Left lung (tissue), 10 donors: ENCODE data around the gene DENND6A. TPM values are rescaled to one million over a fixed set of nuclear protein-coding genes. Genes with fewer than 3 reads are reported as not detected.

Source experiments
- ATAC-seq: fragments of 200-7000 bp; cut with Tn5 transposase; one replicate; pipeline ENCODE4 v1.9.1; 2020; ENCODE audit warnings: moderate library complexity
- DNase-seq, 4 donors: peaks; one replicate each; pipeline ENCODE4 v3.0.0-alpha.2; 2013 to 2020
- H3K27ac ChIP-seq, 2 donors: fragments of 200-600 bp; sonication (generic) in 1 of 2; one replicate each; pipeline versions ENCODE4 v1.5.0 to v1.8.0; 2020 to 2021
- H3K27me3 ChIP-seq, 2 donors: fragments of 200-600 bp; sonication (generic) in 1 of 2; one replicate each; pipeline versions ENCODE4 v1.5.0 to v1.8.0; 2020 to 2021
- H3K36me3 ChIP-seq, 2 donors: fragments of 200-600 bp; sonication (generic) in 1 of 2; one replicate each; pipeline versions ENCODE4 v1.5.0 to v1.8.0; 2020 to 2021
- H3K4me1 ChIP-seq, 2 donors: fragments of 200-600 bp; one replicate each; pipeline ENCODE4 v1.8.0; 2021
- H3K4me3 ChIP-seq, 2 donors: fragments of 200-600 bp; sonication (generic) in 1 of 2; one replicate each; pipeline versions ENCODE4 v1.5.0 to v1.8.0; 2020 to 2021; ENCODE audit warnings: mild to moderate bottlenecking in 1 of 2
- H3K9me3 ChIP-seq, 2 donors: fragments of 200-600 bp; sonication (generic) in 1 of 2; one replicate each; pipeline versions ENCODE4 v1.5.0 to v1.8.0; 2020 to 2021
- intact Hi-C, 2 donors: fragments of 100-400 bp; cut with DNase I; formaldehyde crosslinking; loops; one replicate each; pipeline versions ENCODE4 v1.11.2 to v1.14.2; 2022
- polyA plus RNA-seq, 6 donors: library from polyadenylated mRNA; unstranded; fragments of 120-200 nt; gene quantifications; one replicate each; pipeline ENCODE4 v1.2.1, GENCODE V29; 2013; ENCODE audit not compliant: insufficient read length in 6 of 6
- total RNA-seq, 2 donors: library from RNA; stranded (reverse); fragmentation: NEBNext Ultra II Directional; extraction: Animal tissue kit (Norgen Biotek cat#: 25700); gene quantifications; one replicate each; pipeline ENCODE4 v1.2.1, GENCODE V29; 2021
- TF ChIP-seq, protein P1 (sequence below), 2 donors: fragments of 200-600 bp; sonication (generic) in 1 of 2; IDR thresholded peaks; one replicate each; pipeline versions ENCODE4 v1.5.0 to v1.8.0; 2021; ENCODE audit warnings: antibody characterized with exemption in 2 of 2
- donor health status: DM: no; HTN: yes; CAD: no.
- donor health status: DM: no; HTN: no; CAD: no.

The DENND6A gene
- total and polyA plus RNA-seq, 8 donors, result 21.8 to 38.7 (median 31.6) TPM

DNA sequence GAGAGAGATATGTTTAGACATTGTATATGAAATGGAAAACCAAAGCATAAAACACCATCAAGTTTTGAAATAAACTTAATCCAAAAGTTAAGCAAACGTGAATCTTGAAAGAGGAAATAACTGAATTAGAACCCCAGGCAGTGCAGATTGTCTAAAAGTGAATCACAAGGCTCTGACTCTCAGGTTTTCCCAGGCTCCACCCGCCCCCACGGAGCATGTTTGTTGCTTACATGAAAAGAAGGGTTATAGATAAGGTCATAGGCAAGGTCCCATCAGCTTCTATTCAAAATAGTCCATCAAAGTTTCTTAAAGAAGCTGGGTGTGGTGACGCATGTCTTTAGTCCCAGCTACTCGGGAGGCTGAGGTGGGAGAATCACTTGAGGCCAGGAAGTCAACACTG is 34.2 kb upstream of the DENND6A start:
- intact Hi-C loops, result no loop called here
- Histone ChIP-seq H3K4me3 (no peak overlapping the region), H3K4me1 (peaks cover 0 to 7% of the 10 kb centered on the region in 2 donors), H3K9me3 (no peaks in the 10 kb centered on the region), H3K36me3 (no peaks in the 10 kb centered on the region), H3K27ac (no peak overlapping the region), H3K27me3 (peaks cover 8 to 9% of the 10 kb centered on the region in 2 donors)
- TF ChIP-seq, protein P1, sequence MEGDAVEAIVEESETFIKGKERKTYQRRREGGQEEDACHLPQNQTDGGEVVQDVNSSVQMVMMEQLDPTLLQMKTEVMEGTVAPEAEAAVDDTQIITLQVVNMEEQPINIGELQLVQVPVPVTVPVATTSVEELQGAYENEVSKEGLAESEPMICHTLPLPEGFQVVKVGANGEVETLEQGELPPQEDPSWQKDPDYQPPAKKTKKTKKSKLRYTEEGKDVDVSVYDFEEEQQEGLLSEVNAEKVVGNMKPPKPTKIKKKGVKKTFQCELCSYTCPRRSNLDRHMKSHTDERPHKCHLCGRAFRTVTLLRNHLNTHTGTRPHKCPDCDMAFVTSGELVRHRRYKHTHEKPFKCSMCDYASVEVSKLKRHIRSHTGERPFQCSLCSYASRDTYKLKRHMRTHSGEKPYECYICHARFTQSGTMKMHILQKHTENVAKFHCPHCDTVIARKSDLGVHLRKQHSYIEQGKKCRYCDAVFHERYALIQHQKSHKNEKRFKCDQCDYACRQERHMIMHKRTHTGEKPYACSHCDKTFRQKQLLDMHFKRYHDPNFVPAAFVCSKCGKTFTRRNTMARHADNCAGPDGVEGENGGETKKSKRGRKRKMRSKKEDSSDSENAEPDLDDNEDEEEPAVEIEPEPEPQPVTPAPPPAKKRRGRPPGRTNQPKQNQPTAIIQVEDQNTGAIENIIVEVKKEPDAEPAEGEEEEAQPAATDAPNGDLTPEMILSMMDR (IDR thresholded peaks at IDR 0.05), result no peak
- ATAC-seq (no peak), DNase-seq (no peak)

DNA sequence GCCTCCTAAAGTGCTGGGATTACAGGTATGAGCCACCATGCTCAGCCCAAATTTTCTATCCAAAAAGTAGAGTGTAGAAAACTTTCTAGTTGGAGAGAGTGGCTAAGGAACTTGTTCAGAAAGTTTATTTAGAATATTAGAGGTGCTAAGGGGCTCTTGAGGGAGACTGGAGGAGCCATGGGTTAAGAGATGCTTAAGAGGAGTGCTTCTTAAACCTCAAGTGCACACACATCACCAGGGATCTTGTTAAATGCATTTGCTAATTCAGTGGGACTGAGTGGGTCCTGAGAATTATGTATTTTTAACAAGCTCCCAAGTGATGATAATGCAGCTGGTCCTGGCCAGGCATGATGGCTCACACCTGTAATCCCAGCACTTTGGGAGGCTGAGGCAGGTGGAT is 33.5 kb upstream of the DENND6A start:
- Histone ChIP-seq H3K36me3 (no peaks in the 10 kb centered on the region), H3K27me3 (peaks cover 8 to 13% of the 10 kb centered on the region in 2 donors), H3K27ac (no peak overlapping the region), H3K4me1 (peaks cover 0 to 7% of the 10 kb centered on the region in 2 donors), H3K4me3 (no peak overlapping the region), H3K9me3 (no peaks in the 10 kb centered on the region)
- DNase-seq, result peak in 1 of 4 donors; percentile 19
- intact Hi-C loops, result no loop called here
- TF ChIP-seq, protein P1 (IDR thresholded peaks at IDR 0.05), result no peak
- peak; percentile 91 for ATAC-seq

DNA sequence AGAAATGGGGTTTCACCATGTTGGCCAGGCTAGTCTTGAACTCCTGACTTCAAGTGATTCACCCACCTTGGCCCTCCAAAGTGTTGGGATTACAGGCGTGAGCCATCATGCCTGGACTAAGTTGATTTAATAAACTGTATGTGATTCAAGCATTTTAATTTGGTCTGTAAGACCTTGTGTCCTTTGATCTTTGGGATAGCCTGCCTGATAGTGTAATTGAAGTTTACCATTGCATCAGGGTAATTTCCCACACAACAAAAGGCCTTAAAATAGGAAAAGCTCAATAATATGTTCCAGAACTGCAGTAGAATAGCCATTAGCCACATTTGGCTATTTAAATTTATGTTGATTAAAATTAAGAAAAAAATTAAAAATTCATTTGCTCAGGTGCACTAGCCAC is 25.2 kb upstream of the DENND6A start:
- TF ChIP-seq, protein P1 (IDR thresholded peaks at IDR 0.05), result no peak
- H3K4me3 ChIP-seq, result no peak overlapping the region
- ATAC-seq (no peak), DNase-seq (no peak)
- H3K9me3 ChIP-seq, result no peaks in the 10 kb centered on the region
- intact Hi-C loops, result no loop called here
- H3K36me3 ChIP-seq, result no peaks in the 10 kb centered on the region
- peaks cover 0 to 5% of the 10 kb centered on the region in 2 donors for H3K27me3 ChIP-seq
- no peak overlapping the region for H3K27ac ChIP-seq
- H3K4me1 ChIP-seq, result no peaks in the 10 kb centered on the region

DNA sequence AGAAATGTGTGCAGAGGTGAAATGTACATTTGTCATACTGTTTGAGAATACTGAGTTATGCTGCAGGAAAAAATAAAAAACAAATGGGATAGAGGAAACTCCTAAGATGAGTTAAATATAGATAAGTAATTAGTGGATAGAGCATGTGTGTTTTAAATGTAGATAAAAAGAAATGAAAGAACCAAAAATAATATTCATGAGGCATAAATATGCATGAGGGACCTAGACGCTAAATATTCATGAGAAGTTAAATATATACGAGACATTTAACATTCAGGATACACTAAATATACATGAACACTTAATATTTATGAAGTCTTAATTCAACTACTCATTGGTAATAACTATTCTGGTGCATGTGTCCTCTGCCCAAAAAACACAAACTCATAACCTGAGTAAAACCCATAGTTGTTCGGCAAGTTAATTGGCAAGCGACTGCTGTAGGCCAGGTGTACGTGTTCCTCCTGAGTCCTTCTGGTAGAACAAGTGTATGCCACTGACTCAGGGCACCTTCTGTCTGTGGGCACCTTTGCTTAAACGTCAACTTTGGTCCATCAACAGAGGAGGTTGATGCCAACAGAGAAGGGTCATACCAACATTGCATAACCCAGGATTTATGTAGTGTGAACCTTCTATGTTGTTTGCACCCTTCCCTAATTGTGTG is 24.5 kb upstream of the DENND6A start:
- intact Hi-C loops, result no loop called here

DNA sequence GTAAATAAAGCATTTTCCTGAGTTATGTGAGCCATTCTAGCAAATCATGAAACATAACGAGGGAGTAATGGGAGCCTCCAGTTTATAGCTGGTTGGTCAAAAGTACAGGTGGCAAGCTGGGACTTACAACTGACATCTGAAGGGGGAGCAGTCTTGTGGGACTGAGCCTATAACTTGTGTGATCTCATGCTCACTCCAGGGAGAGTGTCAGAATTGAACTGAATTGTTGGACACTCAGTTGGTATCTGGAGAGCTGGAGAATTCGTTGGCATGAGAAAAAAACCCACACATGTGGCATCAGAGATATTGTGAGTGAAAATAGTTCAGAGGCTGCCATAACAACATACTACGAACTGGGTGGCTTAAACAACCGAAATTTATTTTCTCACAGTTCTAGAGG is 22.8 kb upstream of the DENND6A start:
- H3K27ac ChIP-seq, result no peak overlapping the region
- H3K4me1 ChIP-seq, result no peaks in the 10 kb centered on the region
- no peaks in the 10 kb centered on the region for H3K9me3 ChIP-seq
- DNase-seq (no peak), ATAC-seq (no peak)
- intact Hi-C loops, result no loop called here
- H3K4me3 ChIP-seq, result no peak overlapping the region
- no peaks in the 10 kb centered on the region for H3K36me3 ChIP-seq
- H3K27me3 ChIP-seq, result no peaks in the 10 kb centered on the region
- TF ChIP-seq, protein P1 (IDR thresholded peaks at IDR 0.05), result no peak

More for the DNA sequence above, 24.5 kb upstream of the DENND6A start:
- H3K36me3 ChIP-seq, result no peaks in the 10 kb centered on the region
- DNase-seq (no peak), ATAC-seq (no peak)
- peaks cover 0 to 5% of the 10 kb centered on the region in 2 donors for H3K27me3 ChIP-seq
- TF ChIP-seq, protein P1 (IDR thresholded peaks at IDR 0.05), result no peak
- H3K4me3 ChIP-seq, result no peak overlapping the region
- no peak overlapping the region for H3K27ac ChIP-seq
- H3K9me3 ChIP-seq, result no peaks in the 10 kb centered on the region
- H3K4me1 ChIP-seq, result no peaks in the 10 kb centered on the region
